NOMO-1 (cell line): ENCODE results near the gene TMEM117.
A peak's percentile ranks its signal among the peaks of the same experiment; 100 is the strongest.
"Not testable (repeated sequence)": the region's sequence is repeated elsewhere in the genome, so short reads cannot be mapped to it uniquely, and the experiment has no call there.

Experiments used
- DNase-seq, 2 experiments: peaks; one replicate each; lab custom pipeline; 2025; ENCODE audit not compliant: unreplicated experiment in 2 of 2; lab: John Stamatoyannopoulos, UW

Gene TMEM117

GRCh38 chr12:43836475-43836989 is 651 bp downstream of the TMEM117 start:
- peak in 1 of 2 experiments; percentile 24 for DNase-seq

GRCh38 chr12:43840338-43840737 is 4.5 kb downstream of the TMEM117 start:
- no peak for DNase-seq

DNA sequence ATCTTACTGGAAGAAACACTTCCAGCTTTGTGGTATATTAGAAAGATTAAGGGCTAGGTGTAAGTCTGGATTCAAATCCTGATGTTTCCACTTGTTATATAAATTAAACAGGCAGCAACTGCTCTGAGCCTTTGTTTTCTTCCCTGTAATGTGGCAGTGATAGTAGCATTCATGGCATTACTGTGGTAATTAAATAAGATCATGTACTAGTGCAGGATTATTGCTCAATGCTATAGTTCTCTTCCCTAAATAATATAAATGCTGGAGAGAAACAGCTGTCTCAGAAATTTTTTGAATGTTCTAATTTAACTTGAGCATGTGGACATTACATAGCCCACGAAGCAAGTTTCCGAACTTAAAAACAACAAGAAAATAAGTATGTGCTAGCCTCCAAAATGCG is 5.4 kb downstream of the TMEM117 start:
- no peak for DNase-seq

DNA sequence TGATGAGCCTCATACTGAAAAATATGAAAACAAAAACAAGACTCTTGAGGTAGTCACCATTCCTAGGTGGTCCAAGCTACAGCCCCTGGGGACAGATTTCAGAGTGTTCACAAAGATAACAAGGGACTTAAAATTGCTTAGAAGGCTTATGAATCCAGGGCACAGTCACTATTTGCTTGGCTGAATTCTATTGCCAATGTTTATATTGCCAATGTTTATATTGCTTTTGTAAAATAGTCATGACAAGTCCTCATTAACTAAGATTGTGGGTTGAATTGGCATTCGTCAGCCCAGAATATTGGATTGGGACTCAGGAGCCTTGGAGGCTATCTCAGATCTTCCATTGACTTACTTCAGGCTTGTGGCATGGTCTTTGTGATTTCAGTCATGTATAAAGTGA is 6.4 kb downstream of the TMEM117 start:
- DNase-seq = no peak

DNA sequence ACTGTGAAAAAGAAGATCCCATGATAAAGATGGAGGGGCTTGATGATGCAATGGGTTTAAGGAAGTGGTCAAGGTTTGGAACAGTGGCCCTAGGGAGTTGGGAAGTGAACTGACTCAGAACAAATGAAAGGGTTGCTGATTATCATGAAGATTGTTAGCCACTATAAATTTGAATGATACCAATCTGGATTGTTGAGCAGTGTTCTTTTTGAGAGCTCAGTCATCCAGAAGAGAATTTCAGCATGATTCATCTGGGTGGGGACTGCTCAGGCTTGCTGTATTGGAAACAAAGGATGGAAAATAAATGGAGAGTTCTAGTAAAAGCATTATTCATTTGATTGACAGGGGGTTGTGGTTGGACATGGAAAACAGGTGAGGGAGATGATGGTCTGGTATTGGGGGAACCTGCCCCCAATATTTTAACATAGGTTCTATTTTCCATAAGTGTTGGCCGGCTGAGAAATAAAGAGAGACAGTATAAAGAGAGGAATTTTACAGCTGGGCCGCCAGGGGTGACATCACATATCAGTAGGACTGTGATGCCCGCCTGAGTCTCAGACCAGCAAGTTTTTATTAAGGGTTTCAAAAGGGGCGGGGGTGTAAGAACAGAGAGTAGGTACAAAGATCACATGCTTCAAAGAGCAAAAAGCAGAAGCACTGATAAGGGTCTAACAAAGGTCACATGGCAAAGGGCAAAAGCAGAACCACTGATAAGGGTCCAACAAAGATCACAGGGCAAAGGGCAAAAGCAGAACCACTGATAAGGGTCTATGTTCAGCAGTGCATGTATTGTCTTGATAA is 11.7 kb downstream of the TMEM117 start:
- DNase-seq = not testable (repeated sequence)

- DNase-seq = no peak
Measured at GRCh38 chr12:43848226-43848507, 12.3 kb downstream of the TMEM117 start.

- no peak for DNase-seq
Measured at GRCh38 chr12:43848786-43849185, 12.9 kb downstream of the TMEM117 start.

- no peak for DNase-seq
Measured at GRCh38 chr12:43852744-43853143, 16.9 kb downstream of the TMEM117 start.

- no peak for DNase-seq
Measured at GRCh38 chr12:43856972-43857371, 21.1 kb downstream of the TMEM117 start.

DNA sequence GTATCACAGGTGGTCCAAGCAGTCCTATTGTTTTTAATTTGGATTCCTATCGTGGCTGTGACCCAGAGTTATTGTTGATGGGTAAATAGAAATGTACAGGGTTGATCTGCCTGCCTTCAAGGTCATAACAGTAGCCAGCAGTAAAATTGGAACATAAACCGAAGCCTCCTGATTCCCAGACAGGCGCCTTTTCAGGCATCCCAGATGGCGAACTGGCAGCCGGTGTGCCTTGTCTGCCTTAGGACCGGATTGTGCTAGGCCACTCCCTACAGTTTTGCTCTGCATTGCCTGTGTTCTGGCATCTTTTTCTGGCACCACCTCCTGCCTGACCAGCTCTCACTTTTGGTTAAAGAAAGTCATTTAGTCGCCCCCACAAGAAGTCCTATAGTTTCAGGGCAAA is 22.2 kb downstream of the TMEM117 start:
- no peak for DNase-seq

DNA sequence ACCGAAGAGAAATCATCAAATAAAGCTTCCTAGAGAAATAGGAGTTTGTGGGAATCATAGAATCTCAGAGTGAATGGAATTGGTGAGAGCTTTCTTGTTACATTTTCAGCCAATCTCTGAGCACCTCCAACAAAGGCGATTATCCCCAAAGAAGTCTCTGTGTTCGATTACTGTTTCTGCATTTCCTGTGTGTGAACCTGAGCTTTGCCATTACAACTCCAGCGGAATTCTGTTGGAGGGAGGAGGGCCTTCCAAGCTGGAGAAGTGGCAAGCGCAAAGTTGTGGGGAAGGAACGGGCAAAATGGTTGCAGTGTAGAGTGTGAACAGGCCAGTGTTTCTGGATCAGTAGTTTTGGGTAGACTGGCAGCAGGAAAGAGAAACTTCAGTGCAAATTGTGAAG is 23.1 kb downstream of the TMEM117 start:
- no peak for DNase-seq

DNA sequence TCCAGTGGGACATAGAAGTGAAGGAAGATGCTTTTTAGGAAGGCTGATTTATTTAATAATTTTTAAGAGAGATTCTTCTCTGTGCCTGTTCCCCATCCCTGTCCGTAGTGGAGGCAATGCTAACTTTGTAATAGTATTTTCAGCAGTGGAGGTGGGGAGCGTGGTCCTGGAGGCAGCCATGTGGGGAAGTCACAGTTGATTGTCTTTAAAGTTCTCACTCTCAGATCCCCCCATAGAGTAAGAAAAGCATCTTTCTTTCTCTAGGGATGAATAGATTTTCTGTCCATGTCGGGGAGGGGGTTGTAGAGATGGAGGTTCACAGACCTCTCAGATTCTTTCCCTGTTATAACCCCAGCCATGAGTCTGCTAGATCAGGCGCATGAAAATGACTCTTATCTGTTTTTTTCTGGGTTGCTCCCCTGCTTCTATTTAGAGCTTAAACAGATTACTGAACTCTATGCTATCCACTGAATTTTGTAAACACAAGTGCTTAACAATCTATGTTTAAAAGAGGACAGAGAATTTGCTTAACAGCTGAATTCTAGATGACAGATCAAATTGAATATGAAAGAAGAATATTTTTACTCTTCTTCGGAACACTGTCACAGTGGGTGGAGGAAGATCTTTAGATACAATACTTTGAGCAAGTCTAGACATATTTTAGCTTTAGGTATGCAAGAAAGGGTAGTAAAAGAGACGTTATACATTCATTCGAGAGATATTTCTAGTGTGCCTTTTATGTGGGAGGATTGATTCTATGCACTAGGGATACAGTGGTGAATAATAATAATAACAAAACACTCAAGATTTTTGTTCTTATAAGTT is 25.3 kb downstream of the TMEM117 start:
- no peak for DNase-seq

- no peak for DNase-seq
Measured at GRCh38 chr12:43861840-43862150, 25.9 kb downstream of the TMEM117 start.

GRCh38 chr12:43863770-43864366 is 28.0 kb downstream of the TMEM117 start:
- no peak for DNase-seq

DNA sequence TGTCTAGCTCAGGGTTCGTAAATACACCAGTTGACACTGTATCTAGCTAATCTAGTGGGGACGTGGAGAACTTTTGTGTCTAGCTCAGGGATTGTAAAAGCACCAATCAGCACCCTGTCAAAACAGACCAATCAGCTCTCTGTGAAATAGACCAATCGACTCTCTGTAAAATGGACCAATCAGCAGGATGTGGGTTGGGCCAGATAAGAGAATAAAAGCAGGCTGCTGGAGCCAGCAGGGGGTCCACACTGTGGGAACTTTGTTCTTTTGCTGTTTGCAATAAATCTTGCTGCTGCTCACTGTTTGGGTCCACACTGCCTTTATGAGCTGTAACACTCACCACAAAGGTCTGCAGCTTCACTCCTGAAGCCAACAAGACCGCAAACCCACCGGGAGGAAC is 28.7 kb downstream of the TMEM117 start:
- DNase-seq = not testable (repeated sequence)

DNA sequence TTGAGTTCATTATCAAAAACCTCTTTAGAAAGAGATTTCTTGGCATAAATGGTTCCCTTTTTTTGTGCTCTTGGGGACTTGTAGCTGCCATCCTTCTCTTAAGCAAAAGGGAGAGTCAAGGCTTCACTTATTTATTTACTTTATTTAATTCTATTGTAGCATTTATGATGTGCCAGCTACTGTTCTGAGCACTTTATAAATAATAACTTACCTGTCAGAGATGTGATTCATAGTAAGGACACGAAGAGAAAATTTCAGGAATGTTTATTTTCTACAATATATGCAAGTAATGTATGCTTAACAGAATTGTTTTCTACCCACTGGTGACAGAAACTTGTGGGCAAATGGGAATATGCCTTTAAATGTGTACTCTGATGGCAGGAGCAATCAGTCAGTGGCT is 33.3 kb downstream of the TMEM117 start:
- no peak for DNase-seq

DNA sequence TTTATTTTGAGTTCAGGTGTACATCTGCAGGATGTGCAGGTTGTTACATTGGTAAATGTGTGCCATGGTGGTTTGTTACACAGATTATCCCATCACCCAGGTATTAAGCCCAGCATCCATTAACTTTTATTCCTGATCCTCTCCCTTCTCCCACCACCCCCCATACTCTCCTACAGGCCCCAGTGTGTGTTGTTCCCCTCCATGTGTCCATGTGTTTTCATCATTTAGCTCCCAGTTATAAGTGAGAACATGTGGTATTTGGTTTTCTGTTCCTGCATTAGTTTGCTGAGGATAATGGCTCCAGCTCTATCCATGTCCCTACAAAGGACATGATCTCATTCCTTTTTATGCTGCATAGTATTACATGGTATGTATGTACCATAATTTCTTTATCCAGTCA is 33.9 kb downstream of the TMEM117 start:
- DNase-seq = not testable (repeated sequence)

- not testable (repeated sequence) for DNase-seq
Measured at GRCh38 chr12:43871258-43871657, 35.4 kb downstream of the TMEM117 start.

- DNase-seq = no peak
Measured at GRCh38 chr12:43872396-43872795, 36.5 kb downstream of the TMEM117 start.

- DNase-seq = no peak
Measured at GRCh38 chr12:43878050-43878449, 42.2 kb downstream of the TMEM117 start.

- no peak for DNase-seq
Measured at GRCh38 chr12:43880547-43880946, 44.7 kb downstream of the TMEM117 start.
